NT2/D1 (cell line): ENCODE measurements around the gene SLC66A3.

Experiments
- YY1 ChIP-seq: IDR thresholded peaks from 2 replicates; pipeline ENCODE4 v1.6.1; 2011; ENCODE audit not compliant: insufficient read length, insufficient read depth
- ZNF274 ChIP-seq: IDR thresholded peaks from 2 replicates; pipeline ENCODE4 v1.6.1; 2011; ENCODE audit warnings: mild to moderate bottlenecking, low read depth, low read length

GRCh38 chr2:11174222-11174621 is 19.0 kb downstream of the SLC66A3 start:
- no peak for TF ChIP-seq YY1
- no peak for TF ChIP-seq ZNF274
